HG03442 (cell line): ENCODE results near the gene VWA8.
"Not testable (repeated sequence)": the region's sequence is repeated elsewhere in the genome, so short reads cannot be mapped to it uniquely, and the experiment has no call there.

Experiments
- ATAC-seq: cut with Tn5 transposase; IDR thresholded peaks from one replicate; pipeline ENCODE4 v1.9.1; 2021; ENCODE audit warnings: mild to moderate bottlenecking, moderate library complexity; ENCODE audit not compliant: unreplicated experiment

VWA8 gene

GRCh38 chr13:41622432-41623429 is 338.2 kb downstream of the VWA8 start:
- ATAC-seq: no peak

GRCh38 chr13:41621716-41622431 is 339.0 kb downstream of the VWA8 start:
- ATAC-seq: no peak

GRCh38 chr13:41617633-41618032 is 343.3 kb downstream of the VWA8 start:
- ATAC-seq: not testable (repeated sequence)

- no peak for ATAC-seq
Observed at GRCh38 chr13:41616151-41616550, 344.8 kb downstream of the VWA8 start.

GRCh38 chr13:41615528-41615855 is 345.4 kb downstream of the VWA8 start:
- no peak for ATAC-seq

- no peak for ATAC-seq
Observed at GRCh38 chr13:41614671-41615527, 346.0 kb downstream of the VWA8 start.

GRCh38 chr13:41613984-41614661 is 346.8 kb downstream of the VWA8 start:
- no peak for ATAC-seq

- ATAC-seq: no peak
Observed at GRCh38 chr13:41613471-41613870, 347.4 kb downstream of the VWA8 start.

- ATAC-seq: no peak
Observed at GRCh38 chr13:41611385-41611784, 349.5 kb downstream of the VWA8 start.

- ATAC-seq: no peak
Observed at GRCh38 chr13:41610404-41610803, 350.5 kb downstream of the VWA8 start.

GRCh38 chr13:41609828-41610227 is 351.1 kb downstream of the VWA8 start:
- ATAC-seq: no peak

GRCh38 chr13:41608839-41609177 is 352.1 kb downstream of the VWA8 start:
- ATAC-seq: no peak

GRCh38 chr13:41608111-41608838 is 352.6 kb downstream of the VWA8 start:
- ATAC-seq: no peak

GRCh38 chr13:41606646-41607045 is 354.3 kb downstream of the VWA8 start:
- ATAC-seq: no peak

- ATAC-seq: no peak
Observed at GRCh38 chr13:41605319-41606285, 355.3 kb downstream of the VWA8 start.

GRCh38 chr13:41603917-41604316 is 357.0 kb downstream of the VWA8 start:
- ATAC-seq: no peak

- no peak for ATAC-seq
Observed at GRCh38 chr13:41601718-41602445, 359.0 kb downstream of the VWA8 start.

GRCh38 chr13:41599619-41600018 is 361.3 kb downstream of the VWA8 start:
- no peak for ATAC-seq
